GM23248 (cell line): Measurements from ENCODE around the gene SEC24B. TPM values are rescaled to one million over a fixed set of nuclear protein-coding genes. Genes with fewer than 3 reads are reported as not detected.

ENCODE experiments used
- DNase-seq: peaks from one replicate; pipeline ENCODE4 v3.0.0-alpha.2; 2015
- H2AFZ ChIP-seq: fragments of 200-600 bp; sonication (generic); 2 replicates; pipeline ENCODE4 v1.6.1; 2016; ENCODE audit warnings: antibody characterized with exemption
- H3F3A ChIP-seq: fragments of 200-600 bp; sonication (generic); 2 replicates; pipeline ENCODE4 v1.6.1; 2016; ENCODE audit warnings: mild to moderate bottlenecking, antibody characterized with exemption, mixed run types; ENCODE audit not compliant: insufficient read depth
- H3K27ac ChIP-seq: fragments of 200-600 bp; sonication (generic); 2 replicates; pipeline ENCODE4 v1.5.1; 2016; ENCODE audit warnings: mild to moderate bottlenecking
- H3K27me3 ChIP-seq: fragments of 200-600 bp; sonication (generic); replicated peaks from 2 replicates; pipeline ENCODE4 v1.6.1; 2016; ENCODE audit warnings: mild to moderate bottlenecking; ENCODE audit not compliant: insufficient read depth
- H3K36me3 ChIP-seq: fragments of 200-600 bp; sonication (generic); 2 replicates; pipeline ENCODE4 v1.6.1; 2016; ENCODE audit warnings: low read depth, mild to moderate bottlenecking
- H3K4me1 ChIP-seq: fragments of 200-600 bp; sonication (generic); 2 replicates; pipeline ENCODE4 v1.6.1; 2016; ENCODE audit warnings: mild to moderate bottlenecking; ENCODE audit not compliant: insufficient read depth
- H3K4me2 ChIP-seq: fragments of 200-600 bp; sonication (generic); one replicate; pipeline ENCODE4 v1.6.1; 2016; ENCODE audit warnings: mild to moderate bottlenecking; ENCODE audit not compliant: unreplicated experiment
- H3K4me3 ChIP-seq: fragments of 200-600 bp; sonication (generic); 2 replicates; pipeline ENCODE4 v1.5.1; 2016; ENCODE audit warnings: mild to moderate bottlenecking
- H3K79me2 ChIP-seq: fragments of 200-600 bp; sonication (generic); 2 replicates; pipeline ENCODE4 v1.6.1; 2016; ENCODE audit warnings: mild to moderate bottlenecking; ENCODE audit not compliant: insufficient read depth
- H3K9ac ChIP-seq: fragments of 200-600 bp; sonication (generic); 2 replicates; pipeline ENCODE4 v1.6.1; 2016; ENCODE audit warnings: mild to moderate bottlenecking
- H3K9me2 ChIP-seq: fragments of 200-600 bp; sonication (generic); 2 replicates; pipeline ENCODE4 v1.6.1; 2016; ENCODE audit warnings: mixed run types, mild to moderate bottlenecking, moderate library complexity; ENCODE audit not compliant: insufficient read depth
- H3K9me3 ChIP-seq: fragments of 200-600 bp; sonication (generic); one replicate; pipeline ENCODE4 v1.6.1; 2017; ENCODE audit warnings: low read depth
- H4K20me1 ChIP-seq: fragments of 200-600 bp; sonication (generic); 2 replicates; pipeline ENCODE4 v1.6.0; 2016; ENCODE audit not compliant: insufficient read depth
- EZH2 ChIP-seq: fragments of 200-600 bp; sonication (generic); IDR thresholded peaks from 2 replicates; pipeline ENCODE4 v1.6.1; 2018; ENCODE audit warnings: antibody characterized with exemption, mild to moderate bottlenecking; ENCODE audit not compliant: insufficient read depth, poor library complexity, severe bottlenecking
- EZH2phosphoT487 ChIP-seq: fragments of 200-600 bp; sonication (generic); IDR thresholded peaks from 2 replicates; pipeline ENCODE4 v1.6.1; 2018; ENCODE audit warnings: antibody characterized with exemption, moderate library complexity, mild to moderate bottlenecking, low read depth; ENCODE audit not compliant: insufficient read depth
- WGBS, 2 experiments: methylation state at CpG; one replicate each; pipeline ENCODE4 v1.1.6; 2015 to 2017; ENCODE audit warnings: low lambda C conversion rate in 2 of 2, low coverage in 1 of 2; ENCODE audit errors: missing lambda C conversion rate in 2 of 2; 5-methylcytosine and 5-hydroxymethylcytosine counted together
- in situ Hi-C: fragments of 300-500 bp; cut with MboI; formaldehyde crosslinking; loops from 2 replicates; pipeline ENCODE4 v1.15.0; 2020
- polyA plus RNA-seq: library from polyadenylated mRNA; unstranded; fragments of >200 nt; fragmentation: Nextera tagmentation; extraction: Ambion mirVana; gene quantifications from 2 replicates; pipeline ENCODE4 v1.2.1, GENCODE V29; 2016
- total RNA-seq: library from RNA; depleted of rRNA; stranded (reverse); fragments of >200 nt; shearing (Covaris generic); gene quantifications from 2 replicates; pipeline ENCODE4 v1.2.3, GENCODE V29; 2014

SEC24B gene
- total and polyA plus RNA-seq, 2 experiments from 2014 or later: 20.3 to 26.6 TPM

DNA sequence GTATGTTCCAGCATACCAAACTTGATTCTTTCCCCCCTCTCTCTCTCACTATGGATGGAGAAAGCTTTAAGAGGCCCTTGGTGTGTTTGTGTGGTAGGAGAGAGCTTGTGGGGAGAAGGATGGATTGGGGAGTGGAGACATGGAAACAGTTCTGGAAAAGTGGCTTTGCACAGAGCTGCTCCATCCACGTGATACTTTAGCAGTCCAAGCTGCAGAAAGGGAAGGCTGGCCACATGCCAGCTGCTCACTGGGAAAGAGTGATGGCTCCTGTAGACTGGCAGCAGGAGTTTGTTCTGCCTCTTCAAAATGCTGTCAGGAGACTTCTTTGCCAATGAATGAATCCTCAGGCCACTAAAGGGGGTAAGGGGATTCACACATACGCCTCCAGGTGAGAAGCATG, 21.7 kb upstream of the SEC24B start:
- in situ Hi-C loops: no loop called here
- Histone ChIP-seq H3K4me2 (no peak overlapping the region), H3K79me2 (no peaks in the 10 kb centered on the region), H3K4me1 (peaks cover 10% of the 10 kb centered on the region; the same call in 1 of the 2 replicates), H3K9ac (no peak overlapping the region), H4K20me1 (no peaks in the 10 kb centered on the region), H3K4me3 (no peak overlapping the region), H3K27me3 (no peaks in the 10 kb centered on the region), H3K36me3 (no peaks in the 10 kb centered on the region), H3K27ac (no peak overlapping the region), H3K9me3 (no peaks in the 10 kb centered on the region), H2AFZ (no peak overlapping the region), H3F3A (0 out of 2 replicates have a peak, but pooled peaks cover 4% of the 10 kb centered on the region), H3K9me2 (no peaks in the 10 kb centered on the region)
- 54 to 58% methylated on average over 2 of the region's 2 CpGs for WGBS, 2 experiments
- TF ChIP-seq EZH2phosphoT487 (no peak), EZH2 (no peak)
- no peak for DNase-seq

DNA sequence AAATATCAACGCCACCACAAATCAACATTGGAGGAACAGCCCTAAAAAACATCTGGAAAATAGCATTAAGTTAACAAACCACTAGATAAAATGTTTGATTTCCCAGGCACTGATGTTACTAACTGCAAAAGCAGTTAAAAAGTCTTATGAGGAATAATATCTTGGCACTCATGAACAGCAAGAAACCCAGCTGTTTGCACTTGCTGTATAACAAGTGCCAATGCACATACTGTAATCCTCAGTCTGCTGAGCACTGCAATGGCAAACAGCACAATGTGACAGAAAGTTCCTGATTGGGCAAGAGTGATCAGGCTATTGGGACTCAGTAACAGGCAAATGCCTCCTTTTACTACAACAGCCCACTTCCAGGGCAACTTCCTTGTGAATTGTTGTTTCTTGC, 20.8 kb upstream of the SEC24B start:
- H3K36me3 ChIP-seq: no peaks in the 10 kb centered on the region

DNA sequence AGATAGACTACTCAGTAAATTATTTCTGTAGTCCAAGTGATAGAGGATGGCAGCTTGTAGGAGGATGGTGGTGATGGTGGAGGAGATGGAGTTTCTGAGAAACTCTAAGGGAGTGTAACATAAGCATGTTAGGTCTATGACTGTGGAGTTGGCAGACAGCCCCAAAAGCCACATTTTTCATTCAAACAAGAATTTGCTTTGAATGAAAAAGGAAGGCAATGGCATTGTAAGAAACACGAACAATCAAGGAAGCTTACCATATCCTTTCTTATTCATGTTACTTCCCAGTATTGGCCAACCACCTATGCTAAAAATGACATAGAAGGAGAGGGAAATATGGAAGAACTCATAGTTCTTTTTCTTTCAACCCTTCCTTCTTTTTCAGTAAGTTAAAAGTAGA, 18.7 kb upstream of the SEC24B start:
- H3K9me3 ChIP-seq: no peaks in the 10 kb centered on the region
- no peaks in the 10 kb centered on the region for H3K4me1 ChIP-seq
- H3K36me3 ChIP-seq: no peaks in the 10 kb centered on the region
- H2AFZ ChIP-seq: no peak overlapping the region
- no peaks in the 10 kb centered on the region for H3K27me3 ChIP-seq
- no peaks in the 10 kb centered on the region for H3K9me2 ChIP-seq
- TF ChIP-seq EZH2 (no peak), EZH2phosphoT487 (no peak)
- H3F3A ChIP-seq: no peaks in the 10 kb centered on the region
- in situ Hi-C loops: no loop called here
- 86 to 92% methylated on average over 1 of the region's 1 CpG for WGBS, 2 experiments
- H3K79me2 ChIP-seq: no peaks in the 10 kb centered on the region
- no peak overlapping the region for H3K9ac ChIP-seq
- no peak overlapping the region for H3K4me2 ChIP-seq
- DNase-seq: peak; percentile 18
- no peak overlapping the region for H3K4me3 ChIP-seq
- H3K27ac ChIP-seq: no peak overlapping the region
- H4K20me1 ChIP-seq: no peaks in the 10 kb centered on the region

More for the DNA sequence above, 20.8 kb upstream of the SEC24B start:
- Histone ChIP-seq H3K27ac (no peak overlapping the region), H3F3A (0 out of 2 replicates have a peak, but pooled peaks cover 4% of the 10 kb centered on the region), H3K9me2 (no peaks in the 10 kb centered on the region), H4K20me1 (no peaks in the 10 kb centered on the region), H3K9ac (no peak overlapping the region), H3K4me1 (peaks cover 10% of the 10 kb centered on the region; the same call in 1 of the 2 replicates), H2AFZ (no peak overlapping the region), H3K27me3 (no peaks in the 10 kb centered on the region), H3K79me2 (no peaks in the 10 kb centered on the region), H3K4me3 (no peak overlapping the region), H3K9me3 (no peaks in the 10 kb centered on the region), H3K4me2 (no peak overlapping the region)
- DNase-seq: no peak
- TF ChIP-seq EZH2phosphoT487: no peak
- no peak for TF ChIP-seq EZH2
- in situ Hi-C loops: no loop called here
- 8 to 11% methylated on average over 1 of the region's 1 CpG for WGBS, 2 experiments

DNA sequence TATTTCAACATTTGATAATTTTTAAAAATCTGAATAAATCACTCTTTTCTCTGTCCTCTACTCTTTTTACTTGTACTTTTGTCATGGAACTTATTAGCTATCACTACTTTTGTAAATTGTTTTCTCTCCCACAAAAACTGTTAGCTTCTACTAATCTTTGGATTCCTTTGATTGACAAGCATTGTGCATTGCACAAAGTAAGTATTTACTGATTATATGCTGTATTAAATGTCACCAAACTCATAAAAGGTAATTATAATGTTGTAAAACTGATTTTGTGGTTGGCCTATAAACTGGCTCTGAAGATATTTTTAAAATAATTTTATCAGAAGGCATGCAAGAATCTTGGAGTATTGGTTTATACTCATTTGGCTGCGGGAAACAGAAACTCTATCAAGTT, 15.0 kb upstream of the SEC24B start:
- H3K4me1 ChIP-seq: no peaks in the 10 kb centered on the region
- no peaks in the 10 kb centered on the region for H3K9me2 ChIP-seq
- no peak overlapping the region for H3K9ac ChIP-seq
- no peaks in the 10 kb centered on the region for H3K27me3 ChIP-seq
- TF ChIP-seq EZH2 (no peak), EZH2phosphoT487 (no peak)
- whole genome bisulfite sequencing, 2 experiments: 95 to 97% methylated on average over 1 of the region's 1 CpG
- H3K36me3 ChIP-seq: no peaks in the 10 kb centered on the region
- no peaks in the 10 kb centered on the region for H4K20me1 ChIP-seq
- no peak overlapping the region for H3K4me2 ChIP-seq
- H3F3A ChIP-seq: 0 out of 2 replicates have a peak, but pooled peaks cover 5% of the 10 kb centered on the region
- no peaks in the 10 kb centered on the region for H3K9me3 ChIP-seq
- H3K79me2 ChIP-seq: no peaks in the 10 kb centered on the region
- no peak overlapping the region for H2AFZ ChIP-seq
- no peak overlapping the region for H3K4me3 ChIP-seq
- no peak for DNase-seq
- in situ Hi-C loops: no loop called here
- no peak overlapping the region for H3K27ac ChIP-seq

DNA sequence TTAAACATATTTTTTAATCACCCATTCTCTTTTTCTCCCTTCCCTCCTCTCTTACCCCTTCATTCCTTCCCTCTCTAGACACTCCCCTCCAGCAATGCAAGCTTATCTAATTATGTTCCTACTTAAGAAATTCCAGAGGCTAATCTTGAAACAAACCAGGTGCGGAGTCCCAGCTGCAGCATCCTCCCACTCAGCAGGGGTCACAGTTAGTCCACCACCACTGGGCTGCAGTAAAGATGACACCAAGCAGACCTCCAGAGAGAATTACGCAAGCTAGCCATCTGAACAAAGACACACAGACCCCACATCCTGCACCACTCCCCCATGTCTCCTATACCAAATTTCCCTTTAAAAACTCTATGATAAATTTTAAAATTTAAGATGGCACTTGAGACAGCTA, 13.9 kb upstream of the SEC24B start:
- Histone ChIP-seq H2AFZ (no peak overlapping the region), H3K9ac (no peak overlapping the region), H4K20me1 (no peaks in the 10 kb centered on the region), H3K9me3 (no peaks in the 10 kb centered on the region), H3K79me2 (no peaks in the 10 kb centered on the region), H3K4me2 (no peak overlapping the region), H3K4me1 (no peaks in the 10 kb centered on the region), H3K27ac (no peak overlapping the region), H3K27me3 (no peaks in the 10 kb centered on the region), H3K4me3 (no peak overlapping the region), H3K36me3 (no peaks in the 10 kb centered on the region), H3F3A (0 out of 2 replicates have a peak, but pooled peaks cover 5% of the 10 kb centered on the region), H3K9me2 (no peaks in the 10 kb centered on the region)
- in situ Hi-C loops: loop anchor here (10.0 kb wide), 1 partner anchor 395 kb away; the partner anchor contains the start of gene GAR1
- TF ChIP-seq EZH2: no peak
- TF ChIP-seq EZH2phosphoT487: no peak
- 93 to 100% methylated on average over 2 of the region's 2 CpGs for WGBS, 2 experiments
- DNase-seq: no peak
